GM18861 (cell line): ENCODE data around the gene PCCA.
"Not testable (repeated sequence)": the region's sequence is repeated elsewhere in the genome, so short reads cannot be mapped to it uniquely, and the experiment has no call there.

Source experiments
- ATAC-seq: cut with Tn5 transposase; IDR thresholded peaks from one replicate; pipeline ENCODE4 v1.9.1; 2021; ENCODE audit not compliant: unreplicated experiment

The PCCA gene

DNA sequence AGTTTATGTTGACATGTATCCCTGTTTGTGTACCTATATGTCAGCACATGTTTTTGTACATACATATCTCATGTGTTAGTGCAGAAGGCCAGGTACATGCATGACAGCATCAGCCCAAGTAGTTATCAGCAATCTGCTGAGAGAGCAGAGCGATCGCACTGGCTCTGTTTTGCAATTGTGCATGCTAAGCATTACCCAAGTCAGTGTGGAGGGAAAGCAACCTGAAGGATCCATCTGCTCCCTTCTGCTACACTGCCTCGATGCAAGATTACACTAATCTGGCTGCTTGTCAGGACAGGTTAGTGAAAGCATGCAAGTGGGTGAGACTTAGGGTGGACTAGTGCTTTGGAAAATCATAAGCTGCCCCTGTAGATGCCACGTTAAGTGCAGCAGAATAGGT, 211.8 kb downstream of the PCCA start:
- ATAC-seq: no peak

DNA sequence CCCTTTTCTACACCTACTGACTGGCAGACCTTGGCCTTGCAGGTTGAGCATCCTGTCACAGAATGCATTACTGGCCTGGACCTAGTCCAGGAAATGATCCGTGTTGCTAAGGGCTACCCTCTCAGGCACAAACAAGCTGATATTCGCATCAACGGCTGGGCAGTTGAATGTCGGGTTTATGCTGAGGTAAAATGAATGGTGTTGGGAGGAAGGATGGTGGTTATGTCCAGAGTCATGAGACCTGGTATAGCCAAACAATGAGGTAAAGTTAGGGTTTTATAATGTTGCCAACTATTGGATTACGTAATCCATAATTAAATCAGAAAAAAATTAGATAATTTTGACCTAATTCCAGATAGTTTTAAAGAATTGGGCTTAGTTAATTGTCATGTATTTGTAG, 212.5 kb downstream of the PCCA start:
- ATAC-seq: no peak

DNA sequence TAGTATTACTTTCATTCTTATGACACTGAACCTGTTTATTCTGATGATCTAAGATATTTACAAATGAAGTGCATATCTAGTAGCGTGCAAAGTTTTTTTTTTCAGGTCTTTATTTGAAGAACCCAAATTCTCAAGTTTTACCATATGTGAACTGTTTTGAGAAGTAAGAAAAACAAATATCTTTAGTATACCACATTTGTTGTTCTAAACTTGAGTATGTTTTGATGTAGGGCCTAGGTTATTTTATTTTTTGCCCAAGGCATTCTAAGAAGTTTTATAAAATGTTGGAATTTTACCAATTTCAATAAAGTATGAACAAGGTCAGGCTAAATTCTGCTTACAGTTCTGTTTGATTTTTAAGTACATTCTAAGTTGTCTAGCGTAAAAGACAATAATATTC, 213.5 kb downstream of the PCCA start:
- ATAC-seq: no peak

DNA sequence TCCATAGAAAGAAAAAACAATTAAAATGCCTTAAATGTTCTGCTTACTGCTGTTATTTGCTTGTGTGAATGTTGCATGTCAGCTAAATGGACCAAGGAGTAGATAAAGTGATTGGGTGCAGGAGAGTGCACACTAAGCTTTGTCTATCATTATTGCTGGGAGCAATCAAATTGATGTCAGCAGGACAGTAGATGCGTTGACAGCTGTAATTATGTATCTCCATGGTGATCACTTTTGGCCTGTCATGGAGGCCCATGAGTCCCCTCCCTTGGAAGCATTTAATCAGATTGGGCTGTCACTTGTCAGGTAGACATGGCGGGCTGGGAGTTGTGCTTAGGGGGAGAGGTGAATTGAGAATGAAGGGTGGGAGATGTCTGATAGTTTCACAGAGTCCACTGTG, 215.3 kb downstream of the PCCA start:
- ATAC-seq: no peak

DNA sequence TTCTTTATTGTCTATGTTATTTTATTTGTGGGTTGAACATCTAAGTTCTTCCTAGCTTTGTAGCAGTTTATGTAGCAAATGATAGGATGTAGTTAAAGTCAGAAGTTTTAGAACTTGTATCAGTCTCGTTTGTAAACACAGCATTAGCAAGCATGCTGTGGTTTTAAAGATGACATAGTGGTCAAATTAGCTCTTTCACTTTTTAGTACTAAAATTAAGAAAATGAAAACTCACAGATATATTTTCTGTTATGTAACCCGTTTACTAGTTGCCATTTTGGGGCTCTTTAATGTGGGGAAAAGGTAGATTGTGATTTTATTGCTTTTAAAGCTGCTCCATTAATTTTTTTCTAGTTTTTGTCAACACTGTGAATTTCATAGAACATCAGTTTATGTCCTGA, 216.5 kb downstream of the PCCA start:
- ATAC-seq: no peak

DNA sequence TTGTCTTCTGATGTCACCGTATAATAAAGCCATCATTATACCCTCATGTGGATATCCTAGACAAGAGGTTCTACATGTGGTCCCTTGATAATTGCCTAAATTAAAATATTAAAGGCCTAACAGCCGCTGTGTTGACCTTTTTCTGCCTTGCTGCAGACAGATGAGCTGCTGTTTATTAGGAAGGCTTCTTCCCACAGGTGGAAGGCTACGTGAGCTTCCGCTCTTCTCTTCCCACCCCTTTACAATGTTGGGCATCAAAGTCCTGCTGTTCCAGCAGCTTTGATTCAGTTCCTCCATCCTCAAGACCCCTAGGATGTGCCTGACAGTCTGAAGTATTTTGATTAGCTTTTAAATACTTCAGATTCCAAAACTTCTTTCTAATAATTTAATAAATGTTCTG, 217.1 kb downstream of the PCCA start:
- no peak for ATAC-seq

DNA sequence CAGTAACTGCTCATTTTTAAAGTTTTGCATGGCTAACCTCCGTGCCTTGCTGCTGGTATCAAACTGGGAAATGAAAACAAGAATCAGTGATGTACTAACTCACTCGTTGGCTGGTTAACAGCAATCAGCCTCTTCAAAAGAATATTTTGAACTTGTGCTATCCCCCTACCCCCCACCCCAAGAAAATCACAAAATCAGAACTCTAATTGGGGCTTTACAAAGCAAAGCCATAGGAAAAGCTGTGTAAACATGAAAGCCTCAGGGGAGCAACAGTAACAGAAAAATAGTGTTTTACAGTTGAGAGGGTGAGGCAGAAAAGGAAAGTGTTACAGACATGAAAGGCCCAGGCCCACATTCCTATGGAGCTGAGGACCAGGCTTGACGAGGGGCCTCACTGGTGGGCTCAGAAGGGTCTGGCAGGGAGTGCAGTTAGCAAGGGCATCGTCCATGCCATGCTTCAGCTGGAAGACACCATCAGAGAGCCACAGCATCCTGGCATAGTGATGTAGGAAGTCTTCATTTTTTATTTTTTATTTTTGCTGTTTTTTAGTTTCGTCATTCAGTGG, 217.6 kb downstream of the PCCA start:
- no peak for ATAC-seq

DNA sequence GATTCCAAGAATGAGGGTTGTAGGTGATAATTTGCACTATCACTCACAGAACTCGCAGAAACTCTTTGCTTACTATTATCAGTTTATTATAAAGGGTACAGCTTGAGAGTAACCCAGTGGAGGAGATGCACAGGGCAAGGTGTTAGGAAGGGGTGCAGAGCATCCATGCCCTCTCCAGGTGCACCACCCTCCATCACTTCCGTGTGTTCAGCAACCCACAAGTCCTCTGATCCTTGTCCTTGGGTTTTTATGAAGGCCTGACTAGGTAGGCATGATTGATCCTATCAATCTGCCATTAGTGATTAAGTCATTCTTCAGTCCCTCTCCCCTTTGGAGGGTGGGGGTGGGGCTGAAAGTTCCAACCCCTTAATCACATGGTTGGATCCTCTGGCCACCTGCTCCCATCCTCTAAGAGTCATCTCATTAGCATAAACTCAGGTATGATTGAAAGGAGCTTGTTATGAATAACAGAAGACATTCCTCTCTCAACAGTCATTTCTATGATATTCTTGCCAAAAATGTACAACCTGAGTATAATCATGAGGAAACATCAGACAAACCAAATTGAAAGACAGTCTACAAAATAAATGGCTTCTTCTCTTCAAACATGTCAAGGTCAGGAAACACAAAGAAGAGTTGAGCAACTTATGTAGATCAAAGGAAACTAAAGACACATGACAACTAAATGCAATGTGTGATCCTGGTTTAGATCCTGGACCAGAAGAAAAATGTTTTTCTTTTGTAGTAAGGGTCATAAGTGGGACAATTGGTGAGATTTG, 225.4 kb downstream of the PCCA start:
- no peak for ATAC-seq

DNA sequence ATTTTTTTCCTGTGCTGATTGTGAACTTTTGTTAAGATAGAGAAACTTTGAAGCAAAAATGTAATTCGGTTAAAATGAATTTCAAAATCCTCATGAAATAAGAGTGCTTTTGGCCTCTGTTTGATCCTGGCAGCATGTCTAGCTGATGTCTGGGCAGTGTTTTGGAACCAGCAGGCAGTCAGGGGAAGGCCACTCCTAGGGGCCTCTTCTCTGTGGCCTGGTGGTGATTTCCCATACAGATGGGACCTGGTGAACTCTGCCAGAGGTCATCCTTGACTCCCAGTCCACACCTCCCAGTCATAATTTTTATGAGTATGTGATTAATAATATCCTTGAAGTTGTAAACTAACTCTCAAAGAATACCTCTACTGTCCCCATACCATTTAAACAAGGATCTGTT, 226.6 kb downstream of the PCCA start:
- no peak for ATAC-seq

DNA sequence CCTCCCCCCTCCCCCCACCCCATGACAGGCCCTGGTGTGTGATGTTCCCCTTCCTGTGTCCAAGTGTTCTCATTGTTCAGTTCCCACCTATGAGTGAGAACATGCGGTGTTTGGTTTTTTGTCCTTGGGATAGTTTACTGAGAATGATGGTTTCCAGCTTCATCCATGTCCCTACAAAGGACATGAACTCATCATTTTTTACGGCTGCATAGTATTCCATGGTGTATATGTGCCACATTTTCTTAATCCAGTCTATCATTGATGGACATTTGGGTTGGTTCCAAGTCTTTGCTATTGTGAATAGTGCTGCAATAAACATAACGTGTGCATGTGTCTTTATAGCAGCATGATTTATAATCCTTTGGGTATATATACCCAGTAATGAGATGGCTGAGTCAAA, 229.6 kb downstream of the PCCA start:
- ATAC-seq: not testable (repeated sequence)

DNA sequence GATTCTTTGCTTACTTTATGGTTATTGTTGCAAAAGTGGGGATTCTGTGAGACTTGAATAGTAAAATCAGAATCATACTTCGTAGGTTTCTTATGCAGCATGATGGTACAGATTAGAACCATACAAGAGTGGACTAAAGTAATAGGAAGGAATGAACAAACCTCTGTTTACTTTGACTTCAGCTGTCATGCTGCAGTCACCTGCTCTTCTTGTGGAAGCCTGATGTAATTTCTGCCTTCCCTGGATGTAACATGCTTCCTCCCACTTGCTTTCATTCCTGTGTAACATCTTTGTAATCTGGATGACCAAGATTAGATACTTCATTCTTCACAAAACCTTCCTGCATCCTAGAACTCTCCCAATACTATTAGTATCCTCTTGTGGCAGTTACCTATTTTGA, 235.0 kb downstream of the PCCA start:
- no peak for ATAC-seq

DNA sequence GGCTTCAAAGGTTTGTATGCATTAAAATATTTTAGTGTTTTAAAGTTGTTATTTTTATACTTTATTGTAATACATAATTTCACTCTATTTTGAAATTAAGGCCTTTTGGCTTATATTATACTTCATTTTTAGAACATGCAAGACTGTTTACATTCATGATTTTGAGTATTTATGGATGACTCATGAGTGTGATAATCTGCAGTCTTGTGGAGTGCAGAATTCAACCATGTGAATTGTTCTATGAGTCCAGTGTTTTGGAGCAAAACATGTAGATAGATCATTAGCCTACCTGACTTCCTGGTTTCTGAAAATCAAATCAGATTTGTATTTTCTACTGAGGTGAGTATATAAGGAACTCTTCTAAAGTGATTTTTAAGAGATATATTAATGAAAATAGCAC, 241.8 kb downstream of the PCCA start:
- ATAC-seq: no peak

DNA sequence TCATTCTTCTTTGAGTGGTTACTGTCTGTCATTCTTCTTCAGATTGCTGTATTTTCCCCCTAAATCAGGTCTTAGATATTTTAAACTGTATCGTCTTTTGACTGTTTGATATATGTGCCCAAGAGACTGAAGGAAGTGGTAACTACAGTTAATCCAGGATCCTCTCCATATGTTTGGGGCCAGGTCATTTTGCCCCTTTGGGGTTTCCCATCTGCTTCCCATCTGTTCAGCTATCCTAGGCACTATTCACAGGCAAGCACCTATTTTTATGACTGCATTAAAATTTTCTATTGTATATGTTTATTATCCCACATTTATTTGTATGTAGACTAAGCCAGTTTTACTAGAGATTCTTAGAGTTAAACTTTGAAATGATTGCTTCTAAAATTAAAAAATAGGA, 244.2 kb downstream of the PCCA start:
- ATAC-seq: no peak

DNA sequence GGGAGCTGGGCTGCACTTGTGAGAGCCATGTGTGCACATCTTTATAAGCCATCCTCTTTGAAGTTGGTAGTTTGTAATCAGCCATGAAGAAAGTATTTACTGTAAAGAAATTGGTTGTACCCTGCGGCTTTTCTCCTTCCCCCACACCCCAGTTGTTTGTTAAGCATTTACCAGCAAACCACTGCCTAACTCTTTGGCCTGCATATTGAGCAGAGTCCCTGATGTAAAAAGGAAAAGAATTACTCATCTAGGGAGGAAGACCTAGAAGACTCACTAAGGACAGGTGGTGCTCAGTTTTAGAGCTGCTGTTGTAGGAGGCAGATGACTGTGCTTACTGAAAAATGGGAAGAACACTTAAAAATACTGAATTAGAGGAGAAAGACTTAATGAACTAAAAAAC, 245.3 kb downstream of the PCCA start:
- peak; percentile 97 for ATAC-seq

DNA sequence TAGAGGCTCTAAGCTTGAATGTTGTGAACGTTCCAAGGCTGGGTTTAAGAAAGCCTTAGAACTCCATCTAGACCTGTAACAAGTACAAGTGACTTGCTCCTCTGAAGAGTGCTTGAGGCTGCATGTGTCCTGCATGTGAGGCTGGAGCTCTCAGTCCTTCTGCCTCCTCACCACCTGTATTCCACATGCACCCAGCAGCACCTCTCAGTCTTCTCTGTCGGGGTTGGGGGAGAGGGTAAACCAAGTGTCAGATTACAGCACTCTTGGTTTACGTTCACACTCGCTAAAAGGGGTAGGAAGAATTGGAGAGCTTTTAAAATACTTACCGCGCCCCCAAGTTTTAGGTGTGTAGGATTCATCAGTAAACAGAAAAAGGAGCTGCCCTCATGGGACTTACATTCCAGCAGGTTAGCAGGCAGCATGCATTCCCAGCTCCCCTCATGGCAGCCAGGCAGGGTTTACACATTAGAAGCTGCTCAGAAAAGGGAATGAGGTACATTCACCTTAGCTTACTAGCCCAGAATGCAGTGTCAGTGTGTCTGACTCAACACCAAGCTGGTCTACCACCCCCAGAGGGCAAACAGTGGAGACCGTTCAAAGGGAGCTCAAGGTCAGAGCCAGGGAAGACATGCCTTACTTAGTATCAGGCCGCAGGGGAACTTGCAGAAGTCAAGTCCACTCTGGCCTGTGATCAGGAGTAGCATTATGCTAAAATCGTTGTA, 248.1 kb downstream of the PCCA start:
- no peak for ATAC-seq

DNA sequence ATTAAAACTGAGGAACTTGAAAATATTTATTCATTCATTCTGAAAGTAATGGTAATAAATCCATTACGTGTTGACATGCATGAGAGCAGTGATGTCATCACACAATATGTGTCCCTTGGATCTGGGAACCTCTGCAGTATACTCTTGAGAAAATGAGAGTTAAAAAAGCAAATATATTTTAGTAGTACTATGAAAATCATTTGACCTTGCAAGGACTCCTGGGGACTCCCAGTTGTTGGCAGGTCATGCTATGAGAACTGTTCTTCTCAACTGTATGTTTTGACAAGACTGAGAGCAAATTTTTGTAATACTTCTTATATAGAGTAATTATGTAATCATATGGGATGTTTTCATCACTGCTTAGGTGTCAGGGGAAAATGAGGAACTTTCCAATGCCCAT, 249.4 kb downstream of the PCCA start:
- ATAC-seq: no peak

DNA sequence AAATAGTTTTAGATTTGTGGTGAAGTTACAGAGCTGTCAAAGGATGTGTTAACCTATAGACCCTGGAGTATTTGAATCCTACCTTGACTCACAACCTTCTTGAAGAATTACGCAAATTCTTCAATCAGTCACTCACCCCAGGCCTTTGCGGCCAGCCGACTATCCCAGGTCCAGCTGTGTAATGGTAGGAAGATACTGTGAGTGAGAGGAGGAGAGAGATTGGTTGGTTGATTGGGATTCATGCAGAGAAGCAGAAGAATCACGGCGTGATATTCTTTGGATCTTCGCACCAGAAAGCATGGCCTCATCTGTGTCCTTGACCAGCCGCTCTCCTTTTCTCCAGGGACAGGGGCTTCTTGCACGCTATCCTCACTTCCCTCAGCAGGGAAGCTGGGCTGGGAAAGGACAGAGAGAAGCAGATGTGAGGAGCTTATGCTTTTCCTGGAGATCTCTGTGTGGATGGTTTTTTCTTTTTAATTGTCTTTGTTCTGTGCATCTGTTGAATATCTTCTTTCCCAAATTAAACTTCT, 250.6 kb downstream of the PCCA start:
- ATAC-seq: no peak

DNA sequence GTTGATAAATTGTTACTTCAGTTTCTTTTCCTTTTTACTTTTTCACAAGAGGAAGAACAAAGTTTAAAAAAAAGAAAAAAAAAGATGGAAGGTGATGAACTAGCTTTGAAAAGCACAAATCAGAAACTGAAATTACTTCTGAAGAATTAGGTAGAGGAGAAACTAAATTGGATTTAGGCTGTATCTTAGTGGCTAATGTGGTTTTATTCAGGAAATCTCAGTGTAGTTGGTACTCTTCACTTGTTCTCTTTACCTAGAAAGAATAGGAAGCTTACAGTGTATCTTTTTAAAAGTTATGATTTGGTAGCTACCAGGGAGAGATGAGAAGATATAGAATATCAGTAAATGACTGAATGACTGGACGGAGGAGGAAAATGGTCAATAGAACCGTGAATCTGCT, 252.0 kb downstream of the PCCA start:
- ATAC-seq: no peak

DNA sequence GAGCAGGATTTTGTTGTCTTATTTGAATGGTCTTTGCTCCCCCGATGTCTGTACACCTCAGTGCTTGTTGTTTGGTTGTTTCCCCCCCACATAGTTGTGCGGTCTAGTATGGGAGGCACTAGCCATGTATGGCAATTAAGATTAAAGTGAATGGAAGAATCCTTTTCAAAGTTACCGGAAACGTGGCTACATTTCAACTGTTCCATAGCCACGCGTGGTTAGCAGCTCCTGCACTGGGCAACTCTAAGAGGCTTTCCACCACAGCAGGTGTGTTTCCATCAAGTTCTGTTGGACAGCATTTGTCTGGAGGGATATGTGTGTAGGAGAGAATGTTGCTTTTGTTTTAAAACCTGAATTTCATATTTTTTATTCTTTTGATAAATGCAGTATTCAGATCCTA, 252.4 kb downstream of the PCCA start:
- no peak for ATAC-seq

DNA sequence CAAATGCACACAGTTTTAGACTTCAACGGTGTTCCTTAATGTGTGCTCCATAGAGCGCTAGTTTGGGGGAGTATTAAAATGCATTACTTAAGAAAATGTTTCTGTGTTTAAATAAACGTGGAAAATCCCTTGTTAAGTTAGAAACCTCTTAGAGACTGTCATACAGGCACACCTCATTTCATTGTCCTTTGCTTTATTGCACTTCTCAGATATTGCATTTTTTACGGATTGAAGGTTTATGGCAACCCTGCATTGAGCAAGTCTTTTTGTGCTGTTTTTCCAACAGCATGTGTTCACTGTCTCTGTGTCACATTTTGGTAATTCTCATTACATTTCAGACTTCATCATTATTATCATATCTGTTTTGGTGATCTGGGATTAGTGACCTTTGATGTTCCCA, 255.7 kb downstream of the PCCA start:
- ATAC-seq: no peak

DNA sequence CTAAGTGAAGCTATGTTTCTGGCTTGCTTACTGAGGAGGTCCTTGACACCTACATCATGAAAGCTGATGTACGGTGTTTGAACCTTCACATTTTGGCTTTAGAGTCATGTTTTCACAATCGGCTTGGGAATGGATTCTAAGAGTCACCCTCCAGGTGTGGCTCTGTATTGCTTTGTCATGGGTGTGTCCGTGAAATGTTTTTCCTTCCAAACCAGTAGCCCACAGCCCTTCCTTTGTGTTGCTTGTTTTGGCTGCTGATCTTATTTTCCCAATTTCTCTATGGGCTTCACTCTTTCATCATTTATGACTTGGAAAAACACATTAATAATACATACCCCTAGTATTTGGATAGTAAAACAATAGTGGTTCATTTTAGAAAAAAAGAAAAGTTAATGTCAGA, 259.1 kb downstream of the PCCA start:
- no peak for ATAC-seq

DNA sequence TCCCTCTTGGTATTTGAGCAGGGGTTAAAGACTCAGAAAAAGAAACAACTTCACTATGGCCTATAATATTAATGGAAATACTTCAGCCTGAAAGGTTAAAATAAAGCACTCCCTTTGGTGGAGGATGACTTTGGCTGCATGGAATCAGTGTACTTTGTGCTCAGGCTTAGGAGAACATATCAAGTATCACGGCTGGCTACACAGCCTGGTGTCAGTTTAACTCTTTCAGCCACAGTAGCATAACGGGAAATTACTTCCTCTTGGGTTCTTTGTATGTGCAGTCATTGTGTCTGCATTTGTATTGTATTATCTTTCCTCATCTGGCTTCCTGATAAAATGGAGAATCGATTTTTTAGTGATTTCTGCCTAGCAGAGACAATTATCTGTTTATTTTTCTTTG, 260.7 kb downstream of the PCCA start:
- ATAC-seq: no peak
